Measurements from ENCODE around the gene LRCH4.
"Not testable (repeated sequence)": the region's sequence is repeated elsewhere in the genome, so short reads cannot be mapped to it uniquely, and the experiment has no call there.

LRCH4 gene

GRCh38 chr7:100545360-100546128, 40.4 kb downstream of the LRCH4 start:
- DNase-seq (ENCODE audit: low read depth, low spot score), result peak; percentile 94
- in situ Hi-C loops (cut with HindIII; ENCODE audit: low sequenced_read_pairs), result no loop called here
- H3K4me3 ChIP-seq (ENCODE audit: low read depth, low read length), result no peak overlapping the region
- no peak for TF ChIP-seq CTCF (IDR thresholded peaks at IDR 0.05; ENCODE audit: low read depth, low read length)

GRCh38 chr7:100544967-100545359, 41.0 kb downstream of the LRCH4 start:
- DNase-seq (ENCODE audit: low read depth, low spot score), result no peak
- in situ Hi-C loops (cut with HindIII; ENCODE audit: low sequenced_read_pairs), result no loop called here
- H3K4me3 ChIP-seq (ENCODE audit: low read depth, low read length), result no peak overlapping the region

GRCh38 chr7:100544386-100544785, 41.5 kb downstream of the LRCH4 start:
- DNase-seq (ENCODE audit: low read depth, low spot score), result no peak

More at GRCh38 chr7:100544967-100545359, 41.0 kb downstream of the LRCH4 start:
- TF ChIP-seq CTCF (IDR thresholded peaks at IDR 0.05; ENCODE audit: low read depth, low read length), result no peak

GRCh38 chr7:100543586-100543985, 42.3 kb downstream of the LRCH4 start:
- no peak for TF ChIP-seq CTCF (IDR thresholded peaks at IDR 0.05; ENCODE audit: low read depth, low read length)
- in situ Hi-C loops (cut with HindIII; ENCODE audit: low sequenced_read_pairs), result no loop called here
- no peak for DNase-seq (ENCODE audit: low read depth, low spot score)
- no peak overlapping the region for H3K4me3 ChIP-seq (ENCODE audit: low read depth, low read length)

More at GRCh38 chr7:100544386-100544785, 41.5 kb downstream of the LRCH4 start:
- H3K4me3 ChIP-seq (ENCODE audit: low read depth, low read length), result no peak overlapping the region
- no peak for TF ChIP-seq CTCF (IDR thresholded peaks at IDR 0.05; ENCODE audit: low read depth, low read length)
- in situ Hi-C loops (cut with HindIII; ENCODE audit: low sequenced_read_pairs), result no loop called here

GRCh38 chr7:100541309-100541708, 44.6 kb downstream of the LRCH4 start:
- DNase-seq (ENCODE audit: low read depth, low spot score); H3K4me3 ChIP-seq (ENCODE audit: low read depth, low read length); in situ Hi-C loops (cut with HindIII; ENCODE audit: low sequenced_read_pairs): not testable (repeated sequence)

- in situ Hi-C loops (cut with HindIII; ENCODE audit: low sequenced_read_pairs), result no loop called here
- TF ChIP-seq CTCF (IDR thresholded peaks at IDR 0.05; ENCODE audit: low read depth, low read length), result no peak
- peak overlapping the region; percentile 64 for H3K4me3 ChIP-seq (ENCODE audit: low read depth, low read length)
- DNase-seq (ENCODE audit: low read depth, low spot score), result no peak
These were observed 45.7 kb downstream of the LRCH4 start for GRCh38 chr7:100540073-100540723.

- in situ Hi-C loops (cut with HindIII; ENCODE audit: low sequenced_read_pairs), result no loop called here
- H3K4me3 ChIP-seq (ENCODE audit: low read depth, low read length), result peak overlapping the region; percentile 64
- TF ChIP-seq CTCF (IDR thresholded peaks at IDR 0.05; ENCODE audit: low read depth, low read length), result no peak
- DNase-seq (ENCODE audit: low read depth, low spot score), result no peak
These were observed 46.4 kb downstream of the LRCH4 start for GRCh38 chr7:100539436-100540006.

All from astrocyte of the spinal cord (primary cell).